Epidermal melanocyte (primary cell): ENCODE measurements around the gene U2AF1L4.

Source experiments
- DNase-seq: peaks from one replicate; pipeline ENCODE4 v3.0.0; 2011; ENCODE audit warnings: low spot score; ENCODE audit not compliant: insufficient read length

U2AF1L4 gene

DNA sequence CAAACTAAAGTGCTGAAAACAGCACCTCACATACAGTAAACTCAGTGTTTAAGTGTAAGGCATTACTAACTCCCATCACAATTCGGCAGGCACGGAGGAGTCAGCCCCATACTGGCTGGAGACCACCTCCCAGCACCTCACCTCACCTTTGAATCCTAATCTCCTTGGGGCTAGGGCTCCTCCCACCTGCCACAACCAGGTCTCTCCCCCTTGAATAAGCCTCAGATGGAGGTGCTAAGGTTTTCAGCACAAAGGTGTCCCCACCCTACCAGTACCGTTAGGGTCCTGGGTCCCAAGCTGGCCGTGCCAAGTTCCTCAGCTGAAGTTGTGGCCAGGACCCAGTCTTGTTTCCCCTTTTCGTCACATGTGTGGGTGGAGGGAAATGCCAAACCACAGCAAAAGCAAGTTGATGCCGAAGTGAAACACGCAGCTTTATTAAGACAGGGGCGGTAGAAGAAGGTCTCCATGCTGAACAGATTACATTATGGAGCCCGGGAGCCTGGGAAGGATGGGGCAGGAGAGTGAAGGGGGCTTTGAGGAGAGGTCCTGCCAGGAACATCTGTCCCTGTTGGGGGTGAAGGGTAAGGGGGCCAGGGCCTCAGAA, 3.0 kb downstream of the U2AF1L4 start, which contains the start of gene IGFLR1:
Gene IGFLR1, minus strand, starts transcription at position 332 of the 604 bp plus-strand sequence. CDS start 1,272 bp downstream, outside the sequence.
- DNase-seq = no peak

DNA sequence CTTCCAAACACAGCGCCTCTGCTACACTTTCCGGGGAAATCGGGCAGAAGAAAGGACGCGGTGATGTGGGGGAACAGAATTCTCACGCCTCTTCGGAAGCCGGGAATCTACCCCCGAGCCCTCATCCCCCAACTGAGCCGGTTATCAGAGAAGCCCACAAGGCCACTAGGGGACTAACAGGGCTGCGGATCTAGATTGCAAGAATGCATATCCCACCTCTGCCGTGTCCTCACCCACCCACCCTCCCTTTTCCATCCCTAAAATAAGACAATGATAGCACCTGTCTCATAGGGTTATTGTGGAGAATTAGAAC, 4.1 kb downstream of the U2AF1L4 start:
- no peak for DNase-seq

DNA sequence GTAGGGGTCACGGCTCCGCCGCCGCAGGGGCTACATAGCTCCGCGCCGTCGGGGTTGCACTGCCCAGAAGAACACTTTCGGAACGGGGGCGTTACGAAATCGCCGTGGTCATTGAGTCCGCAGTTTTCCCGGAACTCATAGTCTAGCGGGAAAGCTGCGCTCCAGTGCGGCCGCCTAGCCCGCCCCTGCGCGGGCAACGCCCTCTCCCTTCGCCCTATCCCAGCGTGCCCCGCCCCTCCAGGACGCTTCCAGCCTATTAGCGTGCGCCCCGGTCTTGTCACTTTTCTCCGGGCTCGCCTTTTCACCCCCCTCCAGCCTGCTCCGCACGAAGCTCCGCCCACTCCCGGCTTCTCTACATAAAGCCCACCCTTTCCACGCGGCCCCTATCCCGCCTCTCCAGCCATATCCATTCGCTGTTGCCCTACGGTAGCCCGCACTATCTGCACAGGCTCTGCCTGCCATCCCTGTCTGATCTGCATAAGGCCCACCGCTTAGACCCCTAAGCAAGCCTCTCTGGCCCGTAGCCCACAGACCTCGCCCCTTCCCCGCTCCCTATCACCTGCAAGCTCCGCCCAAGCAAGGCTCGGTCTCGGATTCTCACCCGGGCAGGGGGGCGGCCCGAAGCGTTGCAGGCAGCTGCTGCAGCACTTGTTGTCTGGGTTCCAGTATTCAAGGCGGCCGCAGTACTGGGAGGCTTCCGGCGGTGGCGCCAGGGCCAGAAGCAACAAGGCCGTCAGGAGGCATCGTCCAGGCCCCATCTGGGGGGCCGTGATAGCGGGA, 4.6 kb downstream of the U2AF1L4 start:
- DNase-seq = peak; percentile 100

DNA sequence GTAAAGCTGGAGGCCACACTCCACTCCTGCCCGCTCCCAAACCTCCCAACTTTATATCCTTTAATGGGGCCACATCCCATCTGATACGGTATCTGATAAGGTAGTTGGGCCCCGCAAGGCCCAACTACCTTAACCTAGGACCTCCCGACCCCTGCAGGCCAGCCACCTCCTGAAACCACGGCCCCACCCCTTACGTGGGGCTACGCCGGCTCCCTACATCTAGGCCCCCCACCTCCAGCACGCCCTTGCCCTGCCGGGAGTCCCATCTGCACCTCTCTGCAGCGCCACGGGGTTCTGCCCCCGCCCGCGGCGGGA, 5.2 kb downstream of the U2AF1L4 start:
- no peak for DNase-seq

- DNase-seq = no peak
Observed at GRCh38 chr19:35739275-35740107, 5.7 kb downstream of the U2AF1L4 start.

- no peak for DNase-seq
Observed at GRCh38 chr19:35738887-35739229, 6.4 kb downstream of the U2AF1L4 start.

DNA sequence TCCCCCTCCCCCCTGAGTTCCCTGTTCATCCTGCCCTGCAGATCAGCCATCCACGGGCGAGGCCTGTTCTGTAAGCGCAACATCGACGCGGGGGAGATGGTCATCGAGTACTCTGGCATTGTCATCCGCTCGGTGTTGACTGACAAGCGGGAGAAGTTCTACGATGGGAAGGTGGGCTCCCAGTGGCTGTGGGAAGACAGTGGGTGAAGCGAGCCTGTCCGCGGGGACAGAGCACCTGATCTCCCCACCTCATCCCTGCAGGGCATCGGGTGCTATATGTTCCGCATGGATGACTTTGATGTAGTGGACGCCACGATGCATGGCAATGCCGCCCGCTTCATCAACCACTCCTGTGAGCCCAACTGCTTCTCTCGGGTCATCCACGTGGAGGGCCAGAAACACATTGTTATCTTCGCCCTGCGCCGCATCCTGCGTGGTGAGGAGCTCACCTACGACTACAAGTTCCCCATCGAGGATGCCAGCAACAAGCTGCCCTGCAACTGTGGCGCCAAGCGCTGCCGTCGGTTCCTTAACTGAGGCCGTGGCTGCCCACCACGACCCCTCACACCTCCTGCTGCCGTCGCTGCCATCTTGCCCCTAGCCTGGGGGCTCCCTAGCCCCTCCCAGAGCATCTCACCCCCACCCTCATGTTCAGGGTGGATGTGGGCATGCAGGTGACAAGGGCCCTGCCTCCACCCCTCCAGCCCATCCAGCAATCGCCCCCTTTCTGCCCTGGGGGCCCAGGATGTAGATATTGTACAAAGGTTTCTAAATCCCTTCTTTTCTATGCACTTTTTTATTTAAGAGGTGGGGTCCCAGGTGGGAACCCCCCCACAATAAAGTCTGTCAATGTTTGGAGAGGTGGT, 7.0 kb downstream of the U2AF1L4 start:
- no peak for DNase-seq

DNA sequence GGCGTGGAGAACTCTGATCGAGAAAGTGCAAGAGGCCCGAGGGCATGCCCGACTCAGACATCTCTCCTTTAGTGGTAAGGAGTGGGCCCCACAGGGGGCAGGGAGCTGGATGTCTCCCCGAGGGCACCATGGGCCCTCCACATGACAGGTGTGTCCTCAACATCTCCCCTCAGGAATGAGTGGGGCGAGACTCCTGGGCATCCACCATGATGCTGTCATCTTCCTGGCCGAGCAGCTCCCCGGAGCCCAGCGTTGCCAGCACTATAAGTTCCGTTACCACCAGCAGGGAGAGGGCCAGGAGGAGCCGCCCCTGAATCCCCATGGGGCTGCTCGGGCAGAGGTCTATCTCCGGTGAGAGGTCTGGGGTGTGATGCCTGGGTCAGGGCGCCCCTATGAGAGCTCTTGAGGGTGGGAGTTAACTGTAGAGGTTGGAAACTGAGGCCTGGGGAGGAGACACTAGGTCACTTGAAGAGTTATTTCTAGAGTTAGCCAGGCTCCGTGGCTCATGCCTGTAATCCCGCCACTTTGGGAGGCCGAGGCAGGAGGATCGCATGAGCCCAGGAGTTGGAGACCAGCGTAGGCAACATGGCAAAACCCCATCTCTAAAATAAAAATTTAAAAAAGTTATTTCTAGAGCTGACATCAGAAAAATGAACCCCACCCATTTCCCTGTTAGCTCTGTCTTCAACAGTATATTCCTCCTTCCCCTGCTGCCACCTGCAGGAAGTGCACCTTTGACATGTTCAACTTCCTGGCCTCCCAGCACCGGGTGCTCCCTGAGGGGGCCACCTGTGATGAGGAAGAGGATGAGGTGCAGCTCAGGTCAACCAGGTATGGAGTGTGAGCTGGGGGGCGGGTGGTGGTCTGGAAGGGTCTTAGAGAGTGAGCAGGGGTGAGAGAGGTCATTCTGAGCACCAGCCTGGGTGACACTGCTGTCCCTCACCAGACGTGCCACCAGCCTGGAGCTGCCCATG, 8.0 kb downstream of the U2AF1L4 start:
- DNase-seq = no peak

- no peak for DNase-seq
Observed at GRCh38 chr19:35734889-35735288, 10.3 kb downstream of the U2AF1L4 start.

DNA sequence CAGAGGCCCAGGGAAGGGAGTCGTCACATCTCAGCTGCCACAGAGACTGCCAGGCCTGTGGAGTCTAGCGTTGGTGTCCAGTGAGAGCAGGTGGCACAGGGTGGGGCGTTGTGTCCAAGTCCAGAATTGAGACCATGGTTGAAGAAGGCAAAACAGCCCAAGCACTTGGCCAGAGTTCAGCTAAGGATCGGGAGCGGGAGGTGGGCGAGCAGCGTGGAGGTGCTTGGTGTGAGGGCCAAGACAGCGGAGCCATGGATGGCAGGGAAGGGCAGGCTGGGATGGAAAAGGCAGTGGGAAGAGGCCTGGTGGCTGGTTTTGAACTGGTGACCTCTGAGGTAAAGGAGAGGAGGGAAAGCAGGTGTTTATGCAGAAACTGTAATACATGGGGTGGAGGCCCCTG, 10.9 kb downstream of the U2AF1L4 start:
- no peak for DNase-seq

DNA sequence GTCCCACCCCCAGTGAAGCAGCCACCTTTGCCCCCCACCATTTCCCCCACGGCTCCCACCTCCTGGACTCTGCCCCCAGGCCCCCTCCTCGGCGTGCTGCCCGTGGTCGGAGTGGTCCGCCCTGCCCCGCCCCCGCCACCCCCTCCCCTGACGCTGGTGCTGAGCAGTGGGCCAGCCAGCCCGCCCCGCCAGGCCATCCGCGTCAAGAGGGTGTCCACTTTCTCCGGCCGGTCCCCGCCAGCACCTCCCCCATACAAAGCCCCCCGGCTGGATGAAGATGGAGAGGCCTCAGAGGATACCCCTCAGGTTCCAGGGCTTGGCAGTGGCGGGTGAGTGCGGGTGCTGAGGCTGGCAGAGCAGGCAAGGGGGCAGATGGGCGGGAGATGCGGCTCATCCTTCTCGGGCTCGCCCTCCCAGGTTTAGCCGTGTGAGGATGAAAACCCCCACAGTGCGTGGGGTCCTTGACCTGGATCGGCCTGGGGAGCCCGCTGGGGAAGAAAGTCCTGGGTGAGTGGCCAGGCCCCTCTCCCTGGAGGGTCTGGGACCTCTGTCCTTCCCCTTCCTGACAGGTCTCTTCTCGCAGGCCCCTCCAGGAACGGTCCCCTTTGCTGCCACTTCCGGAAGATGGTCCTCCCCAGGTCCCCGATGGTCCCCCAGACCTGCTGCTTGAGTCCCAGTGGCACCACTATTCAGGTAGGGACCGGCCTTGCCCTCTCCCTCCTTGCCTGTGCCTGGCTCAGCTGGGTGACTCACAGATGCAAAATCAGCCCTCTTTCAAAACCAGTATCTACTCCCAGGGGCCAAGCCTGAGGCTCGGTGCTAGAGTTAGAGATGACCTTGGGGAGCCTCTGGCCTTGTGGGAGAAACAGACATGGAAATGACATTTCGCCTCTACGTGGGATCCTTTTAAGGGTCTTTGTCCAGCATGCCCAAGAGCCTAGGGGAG, 11.8 kb downstream of the U2AF1L4 start:
- no peak for DNase-seq

DNA sequence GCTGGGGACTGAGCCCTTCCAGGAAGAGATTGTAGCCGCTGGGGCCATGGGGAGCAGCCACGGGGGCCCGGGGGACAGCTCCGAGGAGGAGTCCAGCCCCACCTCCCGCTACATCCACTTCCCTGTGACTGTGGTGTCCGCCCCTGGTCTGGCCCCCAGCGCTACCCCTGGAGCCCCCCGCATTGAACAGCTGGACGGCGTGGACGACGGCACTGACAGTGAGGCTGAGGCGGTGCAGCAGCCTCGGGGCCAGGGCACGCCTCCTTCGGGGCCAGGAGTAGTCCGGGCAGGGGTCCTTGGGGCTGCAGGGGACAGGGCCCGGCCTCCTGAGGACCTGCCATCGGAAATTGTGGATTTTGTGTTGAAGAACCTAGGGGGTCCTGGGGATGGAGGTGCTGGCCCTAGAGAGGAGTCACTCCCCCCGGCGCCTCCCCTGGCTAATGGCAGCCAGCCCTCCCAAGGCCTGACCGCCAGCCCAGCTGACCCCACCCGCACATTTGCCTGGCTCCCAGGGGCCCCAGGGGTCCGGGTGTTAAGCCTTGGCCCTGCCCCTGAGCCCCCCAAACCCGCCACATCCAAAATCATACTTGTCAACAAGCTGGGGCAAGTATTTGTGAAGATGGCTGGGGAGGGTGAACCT, 12.6 kb downstream of the U2AF1L4 start:
- peak; percentile 1 for DNase-seq

DNA sequence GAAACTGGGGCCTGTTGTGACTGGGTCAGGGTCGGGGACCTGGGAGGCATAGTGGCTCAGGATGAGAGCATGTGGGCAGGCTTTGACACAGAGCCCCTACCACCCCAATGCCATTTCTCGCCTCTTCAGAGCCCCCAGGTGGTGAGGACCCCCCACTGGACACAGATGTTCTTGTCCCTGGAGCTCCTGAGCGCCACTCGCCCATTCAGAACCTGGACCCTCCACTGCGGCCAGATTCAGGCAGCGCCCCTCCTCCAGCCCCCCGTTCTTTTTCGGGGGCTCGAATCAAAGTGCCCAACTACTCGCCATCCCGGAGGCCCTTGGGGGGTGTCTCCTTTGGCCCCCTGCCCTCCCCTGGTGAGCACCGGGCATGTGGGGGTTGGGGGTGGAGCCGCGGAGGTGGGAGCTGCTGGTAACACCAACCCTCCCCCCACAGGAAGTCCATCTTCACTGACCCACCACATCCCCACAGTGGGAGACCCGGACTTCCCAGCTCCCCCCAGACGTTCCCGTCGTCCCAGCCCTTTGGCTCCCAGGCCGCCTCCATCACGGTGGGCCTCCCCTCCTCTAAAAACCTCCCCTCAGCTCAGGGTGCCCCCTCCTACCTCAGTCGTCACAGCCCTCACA, 13.3 kb downstream of the U2AF1L4 start:
- peak; percentile 8 for DNase-seq

GRCh38 chr19:35731353-35731752, 13.9 kb downstream of the U2AF1L4 start:
- DNase-seq = no peak

DNA sequence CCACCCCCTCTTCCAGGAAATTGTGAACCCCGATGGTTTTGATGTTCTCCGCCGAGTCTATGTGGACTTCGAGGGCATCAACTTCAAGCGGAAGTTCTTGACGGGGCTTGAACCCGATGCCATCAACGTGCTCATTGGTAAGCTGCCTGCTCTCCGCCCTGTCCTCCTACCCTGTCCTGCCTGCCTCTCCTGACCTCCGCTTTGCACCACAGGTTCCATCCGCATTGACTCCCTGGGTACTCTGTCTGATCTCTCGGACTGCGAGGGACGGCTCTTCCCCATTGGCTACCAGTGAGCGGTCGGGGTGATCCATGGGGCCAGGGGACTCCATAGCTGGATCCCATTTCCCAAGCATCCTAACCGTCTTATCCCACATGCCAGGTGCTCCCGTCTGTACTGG, 14.9 kb downstream of the U2AF1L4 start:
- DNase-seq = peak; percentile 10

- DNase-seq = no peak
Observed at GRCh38 chr19:35729763-35730162, 15.5 kb downstream of the U2AF1L4 start.

DNA sequence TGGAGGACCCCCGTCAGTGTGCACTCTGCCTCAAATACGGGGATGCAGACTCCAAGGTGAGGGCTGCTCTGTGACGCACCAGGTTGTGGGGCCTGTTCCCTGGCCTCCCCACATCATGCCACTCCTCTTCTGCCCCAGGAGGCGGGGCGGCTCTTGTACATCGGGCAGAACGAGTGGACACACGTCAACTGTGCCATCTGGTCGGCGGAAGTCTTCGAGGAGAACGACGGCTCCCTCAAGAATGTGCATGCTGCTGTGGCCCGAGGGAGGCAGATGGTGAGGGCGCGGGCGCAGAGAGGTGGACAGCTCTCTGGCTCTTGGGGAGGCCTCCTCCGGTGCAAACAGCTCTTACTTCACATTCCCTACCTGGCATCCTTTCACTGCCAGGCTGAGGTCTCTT, 16.2 kb downstream of the U2AF1L4 start:
- DNase-seq = peak; percentile 5

DNA sequence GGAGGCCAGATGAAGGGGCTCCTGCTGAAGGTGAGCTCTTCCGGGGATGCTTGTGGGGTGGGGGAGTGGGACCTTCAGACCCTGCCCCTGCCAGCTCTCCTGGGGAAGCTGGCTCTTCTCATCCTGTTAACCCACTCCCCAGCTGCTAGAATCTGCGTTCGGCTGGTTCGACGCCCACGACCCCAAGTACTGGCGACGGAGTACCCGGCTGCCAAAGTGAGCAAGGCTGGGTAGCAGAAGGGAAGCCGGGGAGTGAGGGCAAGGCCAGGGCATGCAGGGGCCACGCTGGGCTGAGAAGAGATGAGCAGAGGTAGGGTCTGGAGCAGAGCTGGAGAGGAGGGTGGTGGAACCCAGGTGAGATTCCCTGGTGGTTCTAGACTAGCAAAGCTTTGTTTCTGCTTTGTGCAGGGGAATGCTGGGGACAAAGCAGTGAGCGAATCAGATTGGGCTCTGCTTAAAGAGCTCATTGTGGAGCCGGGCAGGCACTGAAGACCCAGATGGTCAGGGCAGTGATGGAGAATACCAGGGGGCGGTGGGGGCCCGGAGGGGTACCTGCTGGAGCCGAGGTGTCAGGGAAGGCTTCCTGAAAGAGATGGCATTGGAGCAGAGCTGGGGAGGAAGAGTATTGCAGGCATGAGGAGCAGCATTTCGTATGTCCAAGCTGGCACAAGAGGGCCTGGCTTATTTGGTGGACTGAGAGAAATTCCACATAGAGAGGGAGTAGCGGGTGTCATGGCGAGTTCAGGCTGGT, 17.1 kb downstream of the U2AF1L4 start:
- DNase-seq = peak; percentile 4
